CD14-positive monocyte (primary cell): ENCODE data around the gene ATG101. TPM values are rescaled to one million over a fixed set of nuclear protein-coding genes. Genes with fewer than 3 reads are reported as not detected.

ENCODE experiments used
- DNase-seq, 3 donors: peaks; one replicate each; pipeline ENCODE4 v3.0.0-alpha.2; 2011 to 2022
- H2AFZ ChIP-seq: 2 replicates; pipeline ENCODE4 v1.6.0; 2012; ENCODE audit warnings: mild to moderate bottlenecking, low read depth, low read length, inconsistent platforms; ENCODE audit not compliant: insufficient read depth, poor library complexity, severe bottlenecking
- H3K27ac ChIP-seq, 2 donors: 1 replicate in 1 of 2; 2 replicates in 1 of 2; pipeline ENCODE4 v1.5.1; 2012 to 2013; ENCODE audit warnings: low read length in 2 of 2, control low read depth in 1 of 2, inconsistent platforms in 1 of 2, low read depth in 1 of 2, mild to moderate bottlenecking in 1 of 2
- H3K27me3 ChIP-seq, 2 donors: one replicate each; pipeline versions ENCODE4 v1.6.0 to v1.6.1; 2011 to 2013; ENCODE audit warnings: low read length in 2 of 2; ENCODE audit not compliant: control insufficient read depth in 2 of 2, insufficient read depth in 2 of 2
- H3K36me3 ChIP-seq, 2 donors: replicated peaks in 1 of 2; 1 replicate in 1 of 2; 2 replicates in 1 of 2; pipeline versions ENCODE4 v1.5.1 to v1.6.1; 2012 to 2013; ENCODE audit warnings: low read length in 2 of 2, control low read depth in 1 of 2, inconsistent platforms in 1 of 2, mild to moderate bottlenecking in 1 of 2; ENCODE audit not compliant: insufficient read depth in 2 of 2, control insufficient read depth in 1 of 2
- H3K4me1 ChIP-seq, 2 donors: 1 replicate in 1 of 2; 2 replicates in 1 of 2; pipeline versions ENCODE4 v1.5.1 to v1.6.1; 2012 to 2013; ENCODE audit warnings: low read length in 2 of 2, control low read depth in 1 of 2, inconsistent platforms in 1 of 2, mild to moderate bottlenecking in 1 of 2, moderate library complexity in 1 of 2; ENCODE audit not compliant: insufficient read depth in 2 of 2, control insufficient read depth in 1 of 2
- H3K4me2 ChIP-seq: replicated peaks from 2 replicates; pipeline ENCODE3; 2012; ENCODE audit warnings: low read length, moderate library complexity, mild to moderate bottlenecking; ENCODE audit not compliant: poor library complexity, severe bottlenecking; ENCODE audit errors: extremely low read depth
- H3K4me3 ChIP-seq, 3 experiments: fragments of 200-600 bp in 1 of 3; sonication (generic) in 1 of 3; replicated peaks in 1 of 3; 1 replicate in 2 of 3; 2 replicates in 1 of 3; pipeline ENCODE4 v1.5.1; 2011 to 2013; ENCODE audit warnings: low read length in 3 of 3, mild to moderate bottlenecking in 3 of 3, control low read depth in 2 of 3, low read depth in 2 of 3, inconsistent platforms in 1 of 3, moderate library complexity in 1 of 3
- H3K79me2 ChIP-seq: 2 replicates; pipeline ENCODE4 v1.6.0; 2012; ENCODE audit warnings: mild to moderate bottlenecking, control low read depth, inconsistent platforms, low read length, moderate library complexity; ENCODE audit not compliant: insufficient read depth
- H3K9ac ChIP-seq: 2 replicates; pipeline ENCODE4 v1.6.0; 2017; ENCODE audit warnings: low read length, mild to moderate bottlenecking; ENCODE audit not compliant: insufficient read depth, poor library complexity, severe bottlenecking
- H3K9me3 ChIP-seq, 2 donors: replicated peaks in 1 of 2; 1 replicate in 1 of 2; 2 replicates in 1 of 2; pipeline versions ENCODE4 v1.5.1 to v1.6.1; 2012 to 2013; ENCODE audit warnings: low read length in 2 of 2, control low read depth in 1 of 2; ENCODE audit not compliant: control insufficient read depth in 1 of 2, insufficient read depth in 1 of 2
- H4K20me1 ChIP-seq: 2 replicates; pipeline ENCODE4 v1.6.0; 2012; ENCODE audit warnings: mild to moderate bottlenecking, low read length, control low read depth, moderate library complexity; ENCODE audit not compliant: insufficient read depth
- H3K27ac Mint-ChIP-seq, 7 donors: one replicate each; pipeline ENCODE4 v1.8.0; 2020; ENCODE audit warnings: mild to moderate bottlenecking in 7 of 7, mixed read lengths in 7 of 7, moderate library complexity in 6 of 7, inconsistent platforms in 2 of 7
- H3K27me3 Mint-ChIP-seq, 3 donors: one replicate each; pipeline ENCODE4 v1.8.0; 2021 to 2022; ENCODE audit warnings: low read depth in 3 of 3, mild to moderate bottlenecking in 3 of 3, mixed read lengths in 3 of 3, moderate library complexity in 3 of 3, inconsistent platforms in 1 of 3
- H3K36me3 Mint-ChIP-seq, 2 donors: one replicate each; pipeline ENCODE4 v1.8.0; 2020; ENCODE audit warnings: mixed read lengths in 2 of 2, inconsistent platforms in 1 of 2, mild to moderate bottlenecking in 1 of 2
- H3K4me1 Mint-ChIP-seq: one replicate; pipeline ENCODE4 v1.8.0; 2020; ENCODE audit warnings: mild to moderate bottlenecking, mixed read lengths
- H3K4me3 Mint-ChIP-seq, 2 donors: one replicate each; pipeline ENCODE4 v1.8.0; 2020; ENCODE audit warnings: mild to moderate bottlenecking in 2 of 2, mixed read lengths in 2 of 2, moderate library complexity in 1 of 2
- H3K9me3 Mint-ChIP-seq, 7 donors: one replicate each; pipeline ENCODE4 v1.8.0; 2020 to 2022; ENCODE audit warnings: mixed read lengths in 7 of 7, mild to moderate bottlenecking in 6 of 7, moderate library complexity in 6 of 7, inconsistent platforms in 2 of 7
- WGBS: methylation state at CpG from one replicate; pipeline ENCODE4 v1.1.5; 2013; ENCODE audit warnings: missing lambda C conversion rate; ENCODE audit not compliant: insufficient coverage; 5-methylcytosine and 5-hydroxymethylcytosine counted together
- intact Hi-C, 2 donors: fragments of 100-400 bp; cut with micrococcal nuclease; formaldehyde crosslinking; loops; one replicate each; pipeline versions ENCODE4 v1.15.0 to v1.15.1; 2023
- polyA plus RNA-seq, 3 donors: library from polyadenylated mRNA; depleted of rRNA in 1 of 3; unstranded in 2 of 3; stranded (reverse) in 1 of 3; fragments of 300-500 nt in 2 of 3; fragments of >200 nt in 1 of 3; fragmentation: Illumina TruSeq in 2 of 3; gene quantifications; 1 replicate in 2 of 3; 2 replicates in 1 of 3; pipeline ENCODE4 v1.2.3, GENCODE V29; 2012 to 2021
- TF ChIP-seq, protein P1 (sequence below): fragments of 200-600 bp; IDR thresholded peaks from one replicate; pipeline ENCODE4 v1.8.0; 2022; ENCODE audit warnings: antibody characterized with exemption, mild to moderate bottlenecking

Gene ATG101
- polyA plus RNA-seq, 3 donors: 20.5 to 120 (median 26.4) TPM

DNA sequence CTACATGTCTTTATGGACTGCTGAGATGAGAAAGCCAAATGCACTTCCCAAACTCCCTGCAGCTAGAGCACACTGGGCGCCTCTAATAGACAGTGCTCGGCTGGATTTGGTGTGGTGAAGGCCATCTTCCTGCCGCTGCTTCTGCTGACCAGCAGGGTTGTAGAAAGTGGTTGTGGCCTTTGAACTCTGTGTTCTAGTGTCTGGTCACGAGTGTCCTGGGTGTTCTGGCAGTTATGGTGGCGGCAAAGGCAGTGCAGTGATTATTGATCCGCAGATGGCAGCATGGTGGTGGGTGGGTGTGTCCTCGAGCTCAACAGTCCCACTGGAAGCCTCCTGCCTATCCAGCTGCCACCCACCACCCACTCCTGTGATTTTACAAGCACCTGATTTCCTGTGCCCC lies 53.1 kb downstream of the ATG101 start:
- Histone ChIP-seq H3K9ac (no peak overlapping the region), H3K27ac (no peak overlapping the region), H3K27me3 (peaks cover 0 to 12% of the 10 kb centered on the region in 2 donors), H4K20me1 (no peaks in the 10 kb centered on the region), H3K4me1 (peaks cover 27 to 48% of the 10 kb centered on the region in 2 donors), H3K9me3 (no peaks in the 10 kb centered on the region), H3K4me3 (no peak overlapping the region), H2AFZ (no peak overlapping the region), H3K4me2 (no peak overlapping the region), H3K79me2 (no peaks in the 10 kb centered on the region), H3K36me3 (no peaks in the 10 kb centered on the region)
- Mint-ChIP-seq H3K4me3 (no peak overlapping the region), H3K9me3 (peaks cover 0 to 1% (median 0%) of the 10 kb centered on the region in 7 donors), H3K36me3 (no peaks in the 10 kb centered on the region), H3K27me3 (peaks cover 29 to 46% (median 33%) of the 10 kb centered on the region in 3 donors), H3K4me1 (peaks cover 49% of the 10 kb centered on the region), H3K27ac (peak overlapping the region in 1 of 7 donors; percentile 19)
- WGBS: 89% methylated on average over 3 of the region's 7 CpGs
- intact Hi-C loops: loop anchor here in 1 of 2 donors (5.0 kb wide), 2 partner anchors 36 to 96 kb away; no protein-coding TSS in a partner anchor
- TF ChIP-seq, protein P1, sequence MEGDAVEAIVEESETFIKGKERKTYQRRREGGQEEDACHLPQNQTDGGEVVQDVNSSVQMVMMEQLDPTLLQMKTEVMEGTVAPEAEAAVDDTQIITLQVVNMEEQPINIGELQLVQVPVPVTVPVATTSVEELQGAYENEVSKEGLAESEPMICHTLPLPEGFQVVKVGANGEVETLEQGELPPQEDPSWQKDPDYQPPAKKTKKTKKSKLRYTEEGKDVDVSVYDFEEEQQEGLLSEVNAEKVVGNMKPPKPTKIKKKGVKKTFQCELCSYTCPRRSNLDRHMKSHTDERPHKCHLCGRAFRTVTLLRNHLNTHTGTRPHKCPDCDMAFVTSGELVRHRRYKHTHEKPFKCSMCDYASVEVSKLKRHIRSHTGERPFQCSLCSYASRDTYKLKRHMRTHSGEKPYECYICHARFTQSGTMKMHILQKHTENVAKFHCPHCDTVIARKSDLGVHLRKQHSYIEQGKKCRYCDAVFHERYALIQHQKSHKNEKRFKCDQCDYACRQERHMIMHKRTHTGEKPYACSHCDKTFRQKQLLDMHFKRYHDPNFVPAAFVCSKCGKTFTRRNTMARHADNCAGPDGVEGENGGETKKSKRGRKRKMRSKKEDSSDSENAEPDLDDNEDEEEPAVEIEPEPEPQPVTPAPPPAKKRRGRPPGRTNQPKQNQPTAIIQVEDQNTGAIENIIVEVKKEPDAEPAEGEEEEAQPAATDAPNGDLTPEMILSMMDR: no peak
- DNase-seq: no peak

DNA sequence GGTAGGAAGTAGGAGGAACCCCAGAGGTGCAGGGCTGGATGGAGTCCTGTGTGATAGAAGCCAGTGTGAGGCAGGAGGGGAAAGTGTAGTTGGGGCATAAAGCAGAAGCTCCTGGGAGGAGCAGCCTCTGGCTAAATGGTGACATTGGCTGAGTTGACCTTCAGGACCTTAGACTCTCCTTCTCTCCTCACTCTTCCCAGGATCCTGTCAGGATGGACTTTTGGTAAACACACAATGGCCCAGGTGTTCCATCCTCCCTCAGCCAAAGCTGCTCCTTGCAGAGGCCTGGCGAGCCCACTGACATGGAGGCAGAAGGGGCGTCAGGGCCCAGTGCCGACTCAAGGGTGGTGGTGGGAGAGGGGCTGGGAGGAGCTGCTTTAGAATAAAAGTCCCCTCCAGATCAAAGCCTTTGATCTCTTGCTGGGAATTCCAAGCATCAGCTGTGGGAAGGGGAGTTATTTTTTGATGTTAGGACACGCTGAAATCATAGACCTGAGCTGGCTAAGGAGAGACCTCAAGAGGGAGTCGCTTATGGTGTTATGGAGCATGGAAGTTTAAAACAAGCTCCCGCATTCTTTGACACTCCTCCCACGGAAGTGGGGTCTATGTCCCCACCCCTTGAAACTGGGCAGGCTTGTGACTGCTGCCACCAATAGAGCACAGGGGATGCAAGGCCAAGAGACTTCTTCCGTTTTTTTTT lies 53.9 kb downstream of the ATG101 start:
- peaks cover 19 to 41% of the 10 kb centered on the region in 2 donors for H3K4me1 ChIP-seq
- 82% methylated on average over 3 of the region's 8 CpGs for WGBS
- no peak overlapping the region for H3K4me3 Mint-ChIP-seq

More for the DNA sequence above, 53.9 kb downstream of the ATG101 start:
- peaks cover 0 to 12% of the 10 kb centered on the region in 2 donors for H3K27me3 ChIP-seq
- intact Hi-C loops: loop anchor here in 1 of 2 donors (5.0 kb wide), 2 partner anchors 36 to 96 kb away; no protein-coding TSS in a partner anchor
- TF ChIP-seq, protein P1: no peak
- H3K9me3 Mint-ChIP-seq: peaks cover 0 to 1% (median 0%) of the 10 kb centered on the region in 7 donors
- no peaks in the 10 kb centered on the region for H3K36me3 ChIP-seq
- peak overlapping the region in 2 of 7 donors; percentile 26 to 61 for H3K27ac Mint-ChIP-seq
- H3K4me3 ChIP-seq: no peak overlapping the region
- no peak overlapping the region for H3K4me2 ChIP-seq
- H3K27me3 Mint-ChIP-seq: peaks cover 29 to 48% (median 32%) of the 10 kb centered on the region in 3 donors
- no peak overlapping the region for H3K27ac ChIP-seq
- H4K20me1 ChIP-seq: no peaks in the 10 kb centered on the region
- no peaks in the 10 kb centered on the region for H3K36me3 Mint-ChIP-seq
- no peaks in the 10 kb centered on the region for H3K9me3 ChIP-seq
- peaks cover 41% of the 10 kb centered on the region for H3K4me1 Mint-ChIP-seq
- H3K9ac ChIP-seq: no peak overlapping the region
- H3K79me2 ChIP-seq: no peaks in the 10 kb centered on the region
- no peak for DNase-seq
- H2AFZ ChIP-seq: no peak overlapping the region
